ENCODE measurements around the gene SAMD10.

- TF ChIP-seq CTCF (conservative IDR thresholded peaks at IDR 0.05), result no peak
- no peak for TF ChIP-seq ZFX (IDR thresholded peaks at IDR 0.05)
These were observed 12.5 kb downstream of the SAMD10 start for GRCh38 chr20:63966944-63967322.
